Transverse colon (tissue), 4 donors: ENCODE measurements around the gene HMG20A. TPM values are rescaled to one million over a fixed set of nuclear protein-coding genes. Genes with fewer than 3 reads are reported as not detected.

Experiments
- DNase-seq: peaks from one replicate; pipeline ENCODE4 v3.0.0-alpha.2; 2019
- H3K27ac ChIP-seq, 4 donors: fragments of 200-600 bp; sonication (generic); 2 replicates each; pipeline ENCODE4 v1.5.1; 2016 to 2018; ENCODE audit warnings: inconsistent platforms in 4 of 4
- H3K27me3 ChIP-seq: fragments of 200-600 bp; sonication (generic); 2 replicates; pipeline ENCODE4 v1.5.1; 2017; ENCODE audit warnings: inconsistent platforms
- H3K36me3 ChIP-seq, 4 donors: fragments of 200-600 bp; sonication (generic); 2 replicates each; pipeline ENCODE4 v1.5.1; 2017 to 2019; ENCODE audit warnings: inconsistent platforms in 4 of 4
- H3K4me1 ChIP-seq, 4 donors: fragments of 200-600 bp; sonication (generic); 2 replicates each; pipeline ENCODE4 v1.5.1; 2017 to 2020; ENCODE audit warnings: inconsistent platforms in 4 of 4
- H3K4me3 ChIP-seq, 4 donors: fragments of 200-600 bp; sonication (generic); 1 replicate in 1 of 4; 2 replicates in 3 of 4; pipeline versions ENCODE4 v1.5.1 to v1.6.1; 2017 to 2019; ENCODE audit warnings: inconsistent platforms in 4 of 4
- H3K9me3 ChIP-seq, 2 donors: fragments of 200-600 bp; sonication (generic); 2 replicates each; pipeline ENCODE4 v1.5.1; 2017 to 2019; ENCODE audit warnings: inconsistent platforms in 2 of 2
- EP300 ChIP-seq: sonication (generic); formaldehyde crosslinking; IDR thresholded peaks from one replicate; pipeline ENCODE4 v1.6.1; 2017; ENCODE audit warnings: antibody characterized with exemption, low read depth
- POLR2A ChIP-seq: fragments of 450-650 bp; IDR thresholded peaks from one replicate; pipeline ENCODE4 v1.6.1; 2016; ENCODE audit warnings: antibody characterized with exemption, mild to moderate bottlenecking, moderate library complexity
- POLR2AphosphoS5 ChIP-seq, 3 donors: sonication (generic); formaldehyde crosslinking; IDR thresholded peaks; one replicate each; pipeline ENCODE4 v1.6.1; 2016; ENCODE audit warnings: antibody characterized with exemption in 3 of 3
- whole genome bisulfite sequencing, 2 donors: methylation state at CpG; one replicate each; pipeline ENCODE4 v1.1.5; 2018; ENCODE audit warnings: low coverage in 1 of 2; 5-methylcytosine and 5-hydroxymethylcytosine counted together
- in situ Hi-C, 4 donors: fragments of 200-750 bp; cut with MboI; loops; one replicate each; pipeline versions ENCODE4 v1.15.0 to v1.15.1; 2017; ENCODE audit warnings: low sequenced_read_pairs in 3 of 4, low pct_ligation_motif_present in 1 of 4, low pct_unique_long_range_greater_than_20kb in 1 of 4
- intact Hi-C: fragments of 100-400 bp; cut with DNase I; formaldehyde crosslinking; loops from one replicate; pipeline ENCODE4 v1.15.1; 2023; ENCODE audit warnings: low total_unique reads
- total RNA-seq, 4 donors: library from RNA; depleted of rRNA; stranded (reverse); fragments of >200 nt; gene quantifications; one replicate each; pipeline ENCODE4 v1.1.0, GENCODE V29; 2016
- TF ChIP-seq, protein P1 (sequence below), 5 experiments: fragments of 200-600 bp in 3 of 5; fragments of 450-650 bp in 2 of 5; sonication (generic) in 3 of 5; IDR thresholded peaks; 1 replicate in 2 of 5; 2 replicates in 3 of 5; pipeline ENCODE4 v1.5.1; 2016 to 2017; ENCODE audit warnings: antibody characterized with exemption in 5 of 5, inconsistent platforms in 3 of 5, mild to moderate bottlenecking in 2 of 5, moderate library complexity in 1 of 5

Gene HMG20A
- total RNA-seq, 4 donors from 2014 or later = 27.5 to 51.1 (median 37.0) TPM

DNA sequence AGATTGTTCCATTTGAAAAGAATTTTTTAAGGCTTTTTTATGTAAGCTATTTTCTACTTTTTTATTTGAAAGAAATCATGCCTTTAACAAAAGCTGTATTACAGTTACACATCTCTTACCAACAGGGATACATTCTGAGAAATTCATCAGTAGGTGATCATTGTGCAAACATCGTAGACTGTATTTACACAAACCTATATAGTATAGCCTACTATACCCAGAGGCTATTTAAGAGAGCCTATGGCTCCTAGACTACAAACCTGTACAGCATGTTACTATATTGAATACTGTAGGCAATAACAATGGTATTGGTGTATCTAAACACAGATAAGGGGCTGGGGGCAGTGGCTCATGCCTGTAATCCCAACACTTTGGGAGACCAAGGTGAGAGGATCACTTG is 43.9 kb upstream of the HMG20A start:
- Histone ChIP-seq H3K9me3 (no peaks in the 10 kb centered on the region), H3K4me1 (peaks cover 0 to 5% (median 0%) of the 10 kb centered on the region in 4 donors), H3K4me3 (no peak overlapping the region), H3K27ac (no peak overlapping the region), H3K27me3 (no peaks in the 10 kb centered on the region), H3K36me3 (no peaks in the 10 kb centered on the region)
- no peak for DNase-seq
- WGBS, 2 donors = 63 to 80% methylated on average over 1 of the region's 1 CpG
- intact Hi-C loops = no loop called here
- TF ChIP-seq POLR2AphosphoS5 (IDR thresholded peaks at IDR 0.05) (no peak), EP300 (no peak), POLR2A (no peak)
- TF ChIP-seq, protein P1, sequence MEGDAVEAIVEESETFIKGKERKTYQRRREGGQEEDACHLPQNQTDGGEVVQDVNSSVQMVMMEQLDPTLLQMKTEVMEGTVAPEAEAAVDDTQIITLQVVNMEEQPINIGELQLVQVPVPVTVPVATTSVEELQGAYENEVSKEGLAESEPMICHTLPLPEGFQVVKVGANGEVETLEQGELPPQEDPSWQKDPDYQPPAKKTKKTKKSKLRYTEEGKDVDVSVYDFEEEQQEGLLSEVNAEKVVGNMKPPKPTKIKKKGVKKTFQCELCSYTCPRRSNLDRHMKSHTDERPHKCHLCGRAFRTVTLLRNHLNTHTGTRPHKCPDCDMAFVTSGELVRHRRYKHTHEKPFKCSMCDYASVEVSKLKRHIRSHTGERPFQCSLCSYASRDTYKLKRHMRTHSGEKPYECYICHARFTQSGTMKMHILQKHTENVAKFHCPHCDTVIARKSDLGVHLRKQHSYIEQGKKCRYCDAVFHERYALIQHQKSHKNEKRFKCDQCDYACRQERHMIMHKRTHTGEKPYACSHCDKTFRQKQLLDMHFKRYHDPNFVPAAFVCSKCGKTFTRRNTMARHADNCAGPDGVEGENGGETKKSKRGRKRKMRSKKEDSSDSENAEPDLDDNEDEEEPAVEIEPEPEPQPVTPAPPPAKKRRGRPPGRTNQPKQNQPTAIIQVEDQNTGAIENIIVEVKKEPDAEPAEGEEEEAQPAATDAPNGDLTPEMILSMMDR (IDR thresholded peaks at IDR 0.05) = no peak
- in situ Hi-C loops = no loop called here

DNA sequence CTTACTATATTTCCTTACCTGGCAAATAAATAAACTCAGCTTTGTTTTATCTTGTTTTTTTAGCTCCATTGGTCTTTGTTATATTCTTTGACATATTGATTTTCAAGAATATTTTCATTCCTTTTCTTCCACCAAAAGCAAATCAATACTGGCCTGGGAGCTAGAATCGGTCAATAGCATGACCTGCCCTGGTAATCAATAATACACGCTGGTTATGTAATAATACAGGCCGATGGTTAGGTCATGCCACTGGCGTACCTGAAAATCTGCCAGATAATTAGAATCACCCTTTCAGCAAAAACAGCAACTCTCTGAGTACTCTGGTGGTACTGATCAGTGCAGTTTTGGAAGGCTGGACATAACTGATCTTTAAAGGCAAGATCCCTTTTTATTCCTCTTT is 40.7 kb upstream of the HMG20A start:
- H3K4me3 ChIP-seq = no peak overlapping the region
- no peaks in the 10 kb centered on the region for H3K36me3 ChIP-seq
- H3K9me3 ChIP-seq = no peaks in the 10 kb centered on the region
- no peaks in the 10 kb centered on the region for H3K27me3 ChIP-seq
- DNase-seq = no peak
- H3K27ac ChIP-seq = no peak overlapping the region
- in situ Hi-C loops = no loop called here
- peaks cover 0 to 14% (median 3%) of the 10 kb centered on the region in 4 donors for H3K4me1 ChIP-seq
- intact Hi-C loops = no loop called here
- WGBS, 2 donors = 96 to 100% methylated on average over 3 to 4 of the region's 4 CpGs
- TF ChIP-seq EP300 = no peak
- TF ChIP-seq, protein P1 (IDR thresholded peaks at IDR 0.05) = no peak
- TF ChIP-seq POLR2AphosphoS5 (IDR thresholded peaks at IDR 0.05) = no peak
- no peak for TF ChIP-seq POLR2A

DNA sequence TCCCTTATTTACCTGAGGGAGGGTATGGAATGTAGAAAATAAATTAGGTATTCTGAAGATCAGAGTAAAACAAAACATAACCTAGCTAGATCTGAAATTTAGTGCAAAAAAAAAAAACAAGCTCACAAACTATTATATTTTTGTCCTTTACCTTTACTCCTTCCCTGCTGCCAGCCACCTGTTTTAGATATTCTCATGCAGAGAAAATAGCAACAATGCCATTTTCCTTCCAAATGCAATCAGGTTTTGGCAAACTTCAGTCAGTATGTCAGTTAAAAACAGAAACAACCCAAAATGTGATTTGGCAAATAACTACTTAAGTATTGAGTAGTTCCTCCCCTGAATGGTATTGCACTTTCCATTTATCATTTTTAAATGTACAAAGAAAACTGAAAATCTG is 36.6 kb upstream of the HMG20A start:
- in situ Hi-C loops (no loop called here), intact Hi-C loops (no loop called here)
- H3K9me3 ChIP-seq = no peaks in the 10 kb centered on the region
- no peak overlapping the region for H3K4me3 ChIP-seq
- no peak for DNase-seq
- H3K36me3 ChIP-seq = no peaks in the 10 kb centered on the region
- no peak for TF ChIP-seq POLR2A
- no peak for TF ChIP-seq EP300
- TF ChIP-seq, protein P1 (IDR thresholded peaks at IDR 0.05) = no peak
- no peak for TF ChIP-seq POLR2AphosphoS5 (IDR thresholded peaks at IDR 0.05)
- no peaks in the 10 kb centered on the region for H3K27me3 ChIP-seq
- peaks cover 0 to 23% (median 6%) of the 10 kb centered on the region in 4 donors for H3K4me1 ChIP-seq
- no peak overlapping the region for H3K27ac ChIP-seq

DNA sequence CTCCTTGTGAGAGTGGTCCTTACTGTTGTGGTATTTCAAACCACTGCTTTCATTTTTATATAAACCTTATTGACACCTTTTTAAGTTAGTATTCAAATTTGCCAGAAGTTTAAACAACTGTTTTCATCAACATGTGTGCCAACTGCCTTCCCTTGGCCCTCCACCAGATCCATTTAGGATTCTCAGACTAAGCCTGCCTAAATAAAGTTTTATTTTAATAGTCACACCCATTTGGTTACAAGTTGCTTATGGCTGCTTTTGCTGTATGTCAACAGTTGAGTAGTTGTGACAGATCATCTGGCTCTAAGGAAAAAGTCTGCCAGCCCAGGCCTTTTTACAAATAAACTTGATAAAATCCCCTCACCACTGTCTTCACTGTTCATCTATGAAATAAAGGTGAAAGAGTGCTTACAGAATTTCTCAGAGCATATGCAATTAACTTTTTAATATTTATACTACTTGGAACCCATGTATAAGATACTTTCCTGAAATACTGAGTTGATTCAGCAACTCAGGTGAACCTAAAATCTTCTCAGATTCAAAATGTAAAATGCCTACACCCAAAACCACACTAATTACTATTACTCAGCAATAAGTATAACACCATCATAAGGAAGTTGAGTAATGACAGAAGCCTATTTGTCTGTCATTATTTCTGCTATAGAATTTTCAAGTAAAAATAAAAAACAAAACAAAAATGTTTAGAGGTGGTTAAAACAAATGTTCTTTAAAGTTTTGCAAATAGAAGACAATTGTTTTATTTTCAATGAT is 35.9 kb upstream of the HMG20A start:
- Histone ChIP-seq H3K27me3 (no peaks in the 10 kb centered on the region), H3K36me3 (no peaks in the 10 kb centered on the region), H3K27ac (no peak overlapping the region), H3K9me3 (no peaks in the 10 kb centered on the region), H3K4me3 (no peak overlapping the region), H3K4me1 (peaks cover 0 to 29% (median 6%) of the 10 kb centered on the region in 4 donors)
- intact Hi-C loops (no loop called here), in situ Hi-C loops (no loop called here)
- no peak for DNase-seq
- TF ChIP-seq EP300 = no peak
- TF ChIP-seq, protein P1 (IDR thresholded peaks at IDR 0.05) = no peak
- TF ChIP-seq POLR2A = no peak
- TF ChIP-seq POLR2AphosphoS5 (IDR thresholded peaks at IDR 0.05) = no peak
